ENCODE data around the gene TUB. TPM values are rescaled to one million over a fixed set of nuclear protein-coding genes. Genes with fewer than 3 reads are reported as not detected.

The TUB gene
- total and polyA plus RNA-seq, 2 of the 8 experiments (the other 6 are each of a cell fraction or from before 2014, with no cell fraction given) = 15.3 to 31.3 TPM

DNA sequence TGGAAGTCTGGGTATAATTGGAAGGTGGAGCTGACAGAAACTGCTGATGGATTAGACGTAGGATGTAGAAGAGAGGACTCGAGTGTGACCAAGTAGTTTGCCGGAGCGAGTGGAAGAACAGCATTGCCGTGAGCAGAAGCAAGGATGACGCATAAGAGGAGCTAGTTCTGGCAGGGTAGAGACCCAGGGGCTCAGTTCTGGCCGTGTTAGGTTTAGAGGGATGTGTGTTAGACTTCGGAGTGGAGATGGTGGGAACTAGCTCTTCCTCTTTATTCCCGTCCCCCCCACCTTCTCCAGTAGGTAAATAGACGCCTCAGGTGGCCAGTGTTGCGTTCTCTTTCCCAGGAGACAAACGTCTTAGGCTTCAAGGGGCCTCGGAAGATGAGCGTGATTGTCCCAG, 19.1 kb downstream of the TUB start:
- H3K56ac ChIP-seq (replicated peaks; ENCODE audit: insufficient read length, low read depth, low read length) = no peak overlapping the region
- TF ChIP-seq, protein P1, sequence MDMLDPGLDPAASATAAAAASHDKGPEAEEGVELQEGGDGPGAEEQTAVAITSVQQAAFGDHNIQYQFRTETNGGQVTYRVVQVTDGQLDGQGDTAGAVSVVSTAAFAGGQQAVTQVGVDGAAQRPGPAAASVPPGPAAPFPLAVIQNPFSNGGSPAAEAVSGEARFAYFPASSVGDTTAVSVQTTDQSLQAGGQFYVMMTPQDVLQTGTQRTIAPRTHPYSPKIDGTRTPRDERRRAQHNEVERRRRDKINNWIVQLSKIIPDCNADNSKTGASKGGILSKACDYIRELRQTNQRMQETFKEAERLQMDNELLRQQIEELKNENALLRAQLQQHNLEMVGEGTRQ (IDR thresholded peaks at IDR 0.05; ENCODE audit: low read length) = no peak
- TF ChIP-seq HDAC2 (IDR thresholded peaks at IDR 0.05; ENCODE audit: borderline replicate concordance in 1 of 2, low read depth in 2 of 2, low read length in 2 of 2) (no peak), CTBP2 (IDR thresholded peaks at IDR 0.05; ENCODE audit: borderline replicate concordance, insufficient read depth, insufficient read length, low read length) (no peak), POLR2A (IDR thresholded peaks at IDR 0.05; ENCODE audit: control extremely low read depth in 1 of 2, low read depth in 2 of 2, low read length in 2 of 2) (no peak; a peak in 1 of 3 replicates), SAP30 (IDR thresholded peaks at IDR 0.05; ENCODE audit: insufficient read depth, insufficient replicate concordance, low read length) (no peak), NANOG (IDR thresholded peaks at IDR 0.05; ENCODE audit: insufficient read depth, low read depth, low read length, poor library complexity, severe bottlenecking) (no peak), SP1 (IDR thresholded peaks at IDR 0.05; ENCODE audit: low read depth, low read length) (no peak)
- no peak overlapping the region for H3K23ac ChIP-seq (ENCODE audit: insufficient read length)
- no peaks in the 10 kb centered on the region for H3K9me3 ChIP-seq (ENCODE audit: insufficient read depth in 2 of 2, low read depth in 1 of 2, low read length in 1 of 2)
- no peak for FAIRE-seq
- POLR2A ChIA-PET (ENCODE audit: partially characterized antibody) = interaction anchor here (1.1 to 3.2 kb wide), 5 partner anchors 9 to 207 kb away, joined by 3 to 12 read pairs (median 5); partner anchors contain the start of gene EIF3F
- no peak overlapping the region for H2BK5ac ChIP-seq (ENCODE audit: low read depth, low read length)
- peaks cover 5 to 6% of the 10 kb centered on the region in 2 experiments for H4K20me1 ChIP-seq (replicated peaks in 1 of 2; ENCODE audit: control insufficient read depth in 1 of 2, insufficient read depth in 2 of 2, low read length in 2 of 2)
- 90% methylated on average over 14 of the region's 14 CpGs; no CpG with 5 or more reads in 1 of the 2 experiments for WGBS, 2 experiments (ENCODE audit: extremely low coverage in 1 of 2, insufficient coverage in 1 of 2, insufficient read length in 1 of 2, insufficient replicate concordance in 2 of 2, low coverage in 1 of 2, low lambda C conversion rate in 2 of 2, missing lambda C conversion rate in 1 of 2)
- no peak overlapping the region for H4K5ac ChIP-seq (ENCODE audit: insufficient read length, low read depth, low read length)
- H2BK120ac ChIP-seq (replicated peaks; ENCODE audit: low read depth, low read length) = no peak overlapping the region
- H2BK12ac ChIP-seq (ENCODE audit: low read depth, low read length) = no peak overlapping the region
- no peak overlapping the region for H2AFZ ChIP-seq (ENCODE audit: low read length)
- no peak overlapping the region for H3K27ac ChIP-seq (ENCODE audit: low read depth, low read length)
- H3K4me1 ChIP-seq (replicated peaks in 1 of 4; ENCODE audit: control insufficient read depth in 3 of 4, insufficient read depth in 4 of 4, low read length in 3 of 4) = no peaks in the 10 kb centered on the region
- H4K8ac ChIP-seq (ENCODE audit: extremely low read depth, insufficient read depth, low read length) = no peak overlapping the region
- no peak overlapping the region for H2AK5ac ChIP-seq (ENCODE audit: low read depth, low read length)
- H3K9ac ChIP-seq (replicated peaks in 1 of 4; ENCODE audit: extremely low read depth in 1 of 4, low read depth in 3 of 4, low read length in 3 of 4) = no peak overlapping the region
- no peak overlapping the region for H3K18ac ChIP-seq (ENCODE audit: extremely low read depth, low read length)
- no peak overlapping the region for H3K4me3 ChIP-seq (ENCODE audit: extremely low read depth in 1 of 4, insufficient read depth in 2 of 4, low read depth in 3 of 4, low read length in 4 of 4)
- H3K23me2 ChIP-seq (ENCODE audit: low read depth, low read length) = no peaks in the 10 kb centered on the region; the same call in 1 of the 2 replicates
- no peak overlapping the region for H4K91ac ChIP-seq (replicated peaks; ENCODE audit: insufficient read length, low read length)
- no peaks in the 10 kb centered on the region; the same call in 1 of the 2 replicates for H3K79me1 ChIP-seq (ENCODE audit: low read depth, low read length)
- H3K27me3 ChIP-seq (replicated peaks in 1 of 4; ENCODE audit: control insufficient read depth in 3 of 4, extremely low read depth in 1 of 4, insufficient read depth in 3 of 4, low read length in 3 of 4) = no peaks in the 10 kb centered on the region; a peak in 1 of 7 replicates
- H3K14ac ChIP-seq (ENCODE audit: insufficient read length) = no peak overlapping the region
- H3K4ac ChIP-seq (replicated peaks; ENCODE audit: insufficient read length, low read depth, low read length) = no peak overlapping the region
- DNase-seq (ENCODE audit: low read depth in 1 of 2, low spot score in 2 of 2) = no peak
- no peak overlapping the region for H3K4me2 ChIP-seq (ENCODE audit: insufficient read depth in 1 of 2, low read depth in 2 of 2, low read length in 2 of 2)
- H2BK20ac ChIP-seq (ENCODE audit: low read length) = no peak overlapping the region
- H3K79me2 ChIP-seq (ENCODE audit: control insufficient read depth in 1 of 2, insufficient read depth in 2 of 2, low read length in 2 of 2) = no peaks in the 10 kb centered on the region
- CTCF ChIA-PET (ENCODE audit: partially characterized antibody) = interaction anchor here (1.0 to 30.2 kb wide), 24 partner anchors 10 to 219 kb away, joined by 3 to 1283 read pairs (median 7); no protein-coding TSS in a partner anchor
- peaks cover 13 to 41% (median 30%) of the 10 kb centered on the region in 4 experiments for H3K36me3 ChIP-seq (ENCODE audit: control insufficient read depth in 2 of 4, insufficient read depth in 4 of 4, low read length in 3 of 4)
- H2BK15ac ChIP-seq (ENCODE audit: low read length) = no peak overlapping the region
